ENCODE data around the gene GPC3.

- TF ChIP-seq POLR2A (IDR thresholded peaks at IDR 0.05; ENCODE audit: low read depth, low read length) (no peak), CTCF (IDR thresholded peaks at IDR 0.05; ENCODE audit: extremely low read depth in 1 of 2, insufficient read depth in 1 of 2, low read depth in 1 of 2, low read length in 2 of 2) (no peak)
Observed at GRCh38 chrX:133970076-133970475, 15.3 kb downstream of the GPC3 start.
